ENCODE results near the gene NRSN2. TPM values are rescaled to one million over a fixed set of nuclear protein-coding genes. Genes with fewer than 3 reads are reported as not detected.

The NRSN2 gene
- total RNA-seq, result 8.8 and 29.2 TPM in 2 replicates

GRCh38 chr20:346640-347316, at the start of gene NRSN2:
NRSN2 (plus strand) TSS chr20:347111; CDS start chr20:349644, 2,533 bp downstream.

GRCh38 chr20:325045-325888, 21.6 kb upstream of the NRSN2 start, which contains the start of gene SOX12:
SOX12 (plus strand) TSS chr20:325552; CDS start chr20:325925, 373 bp downstream.

Other genes starting within 250 kb of the NRSN2 start
- not detected in 2 replicates for gene DEFB126, start 204.5 kb upstream of the NRSN2 start, total RNA-seq
- gene DEFB127, start 189.7 kb upstream of the NRSN2 start, total RNA-seq, result not detected in 2 replicates
- gene DEFB128, start 157.4 kb upstream of the NRSN2 start, total RNA-seq, result not detected in 2 replicates
- not detected in 2 replicates for gene DEFB129, start 119.9 kb upstream of the NRSN2 start, total RNA-seq
- not detected in 2 replicates for gene DEFB132, start 89.4 kb upstream of the NRSN2 start, total RNA-seq
- gene C20orf96, start 56.4 kb upstream of the NRSN2 start, total RNA-seq, result 1.6 and 4.7 TPM in 2 replicates
- gene ZCCHC3, start 49.5 kb upstream of the NRSN2 start, total RNA-seq, result 19.5 and 39.2 TPM in 2 replicates
- gene SOX12, start 21.6 kb upstream of the NRSN2 start, total RNA-seq, result 3.6 and 6.2 TPM in 2 replicates
- gene TRIB3, start 33.6 kb downstream of the NRSN2 start, total RNA-seq, result 59.8 and 61.4 TPM in 2 replicates
- 52.0 and 91.2 TPM in 2 replicates for gene RBCK1, start 61.2 kb downstream of the NRSN2 start, total RNA-seq
- 18.7 and 21.4 TPM in 2 replicates for gene TBC1D20, start 115.4 kb downstream of the NRSN2 start, total RNA-seq
- gene CSNK2A1, start 196.7 kb downstream of the NRSN2 start, total RNA-seq, result 95.5 and 149 TPM in 2 replicates

All from epithelial cell of umbilical artery (primary cell).